Glutamatergic neuron (in vitro differentiated cells): ENCODE data around the gene EPHA2. TPM values are rescaled to one million over a fixed set of nuclear protein-coding genes. Genes with fewer than 3 reads are reported as not detected.

Source experiments
- DNase-seq: peaks from one replicate; pipeline ENCODE4 v3.0.0; 2022
- H3K27ac Mint-ChIP-seq: one replicate; pipeline ENCODE4 v1.8.0; 2020; ENCODE audit warnings: mild to moderate bottlenecking, mixed read lengths, inconsistent platforms; ENCODE audit not compliant: unreplicated experiment
- H3K27me3 Mint-ChIP-seq: one replicate; pipeline ENCODE4 v1.8.0; 2020; ENCODE audit warnings: mild to moderate bottlenecking, moderate library complexity, mixed read lengths, inconsistent platforms; ENCODE audit not compliant: unreplicated experiment
- H3K36me3 Mint-ChIP-seq: one replicate; pipeline ENCODE4 v1.8.0; 2020; ENCODE audit warnings: mild to moderate bottlenecking, mixed read lengths, inconsistent platforms; ENCODE audit not compliant: unreplicated experiment
- H3K4me1 Mint-ChIP-seq: one replicate; pipeline ENCODE4 v1.8.0; 2020; ENCODE audit warnings: mild to moderate bottlenecking, low read depth, mixed read lengths, inconsistent platforms; ENCODE audit not compliant: unreplicated experiment
- H3K4me3 Mint-ChIP-seq: one replicate; pipeline ENCODE4 v1.8.0; 2020; ENCODE audit warnings: mild to moderate bottlenecking, mixed read lengths, inconsistent platforms; ENCODE audit not compliant: unreplicated experiment
- H3K9me3 Mint-ChIP-seq: one replicate; pipeline ENCODE4 v1.8.0; 2020; ENCODE audit warnings: mild to moderate bottlenecking, moderate library complexity, mixed read lengths, inconsistent platforms; ENCODE audit not compliant: unreplicated experiment
- total RNA-seq: library from RNA; stranded (reverse); fragmentation: NEBNext Ultra II Directional; extraction: Animal tissue kit (Norgen Biotek cat#: 25700); gene quantifications from one replicate; pipeline ENCODE4 v1.2.1, GENCODE V29; 2021; ENCODE audit not compliant: unreplicated experiment
- TF ChIP-seq, protein P1 (sequence below): fragments of 200-600 bp; sonication (generic); IDR thresholded peaks from one replicate; pipeline ENCODE4 v1.5.0; 2021; ENCODE audit not compliant: partially characterized antibody, unreplicated experiment

Gene EPHA2
- total RNA-seq, 1 donor from 2014 or later: 0.29 TPM

DNA sequence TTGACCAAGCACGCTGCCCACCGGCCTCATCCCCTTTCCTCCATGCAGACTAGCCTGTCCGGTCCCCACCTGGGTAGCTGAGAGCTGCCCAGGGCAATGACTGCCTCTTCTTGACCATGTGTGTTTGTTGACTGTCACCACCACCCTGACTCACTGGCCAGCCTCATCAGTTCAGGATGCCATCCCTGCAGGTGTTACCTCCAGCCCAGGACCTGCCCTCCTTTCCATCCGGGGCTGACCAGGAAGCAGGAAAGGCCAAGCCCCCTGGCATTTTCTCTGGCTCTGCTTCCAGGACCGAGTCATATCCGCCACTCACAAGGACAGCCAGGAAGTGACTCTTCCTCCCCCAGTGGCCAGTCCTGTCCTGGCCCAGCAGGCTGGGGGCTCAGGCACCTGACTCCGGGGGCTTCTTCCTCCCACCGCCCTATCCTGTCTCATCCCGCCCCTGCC, 17.1 kb downstream of the EPHA2 start:
- H3K27me3 Mint-ChIP-seq: peaks cover 12% of the 10 kb centered on the region
- H3K27ac Mint-ChIP-seq: no peak overlapping the region
- TF ChIP-seq, protein P1, sequence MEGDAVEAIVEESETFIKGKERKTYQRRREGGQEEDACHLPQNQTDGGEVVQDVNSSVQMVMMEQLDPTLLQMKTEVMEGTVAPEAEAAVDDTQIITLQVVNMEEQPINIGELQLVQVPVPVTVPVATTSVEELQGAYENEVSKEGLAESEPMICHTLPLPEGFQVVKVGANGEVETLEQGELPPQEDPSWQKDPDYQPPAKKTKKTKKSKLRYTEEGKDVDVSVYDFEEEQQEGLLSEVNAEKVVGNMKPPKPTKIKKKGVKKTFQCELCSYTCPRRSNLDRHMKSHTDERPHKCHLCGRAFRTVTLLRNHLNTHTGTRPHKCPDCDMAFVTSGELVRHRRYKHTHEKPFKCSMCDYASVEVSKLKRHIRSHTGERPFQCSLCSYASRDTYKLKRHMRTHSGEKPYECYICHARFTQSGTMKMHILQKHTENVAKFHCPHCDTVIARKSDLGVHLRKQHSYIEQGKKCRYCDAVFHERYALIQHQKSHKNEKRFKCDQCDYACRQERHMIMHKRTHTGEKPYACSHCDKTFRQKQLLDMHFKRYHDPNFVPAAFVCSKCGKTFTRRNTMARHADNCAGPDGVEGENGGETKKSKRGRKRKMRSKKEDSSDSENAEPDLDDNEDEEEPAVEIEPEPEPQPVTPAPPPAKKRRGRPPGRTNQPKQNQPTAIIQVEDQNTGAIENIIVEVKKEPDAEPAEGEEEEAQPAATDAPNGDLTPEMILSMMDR: no peak
- no peak for DNase-seq
- H3K9me3 Mint-ChIP-seq: no peaks in the 10 kb centered on the region
- H3K4me3 Mint-ChIP-seq: no peak overlapping the region
- no peaks in the 10 kb centered on the region for H3K36me3 Mint-ChIP-seq
- H3K4me1 Mint-ChIP-seq: peaks cover 2% of the 10 kb centered on the region

DNA sequence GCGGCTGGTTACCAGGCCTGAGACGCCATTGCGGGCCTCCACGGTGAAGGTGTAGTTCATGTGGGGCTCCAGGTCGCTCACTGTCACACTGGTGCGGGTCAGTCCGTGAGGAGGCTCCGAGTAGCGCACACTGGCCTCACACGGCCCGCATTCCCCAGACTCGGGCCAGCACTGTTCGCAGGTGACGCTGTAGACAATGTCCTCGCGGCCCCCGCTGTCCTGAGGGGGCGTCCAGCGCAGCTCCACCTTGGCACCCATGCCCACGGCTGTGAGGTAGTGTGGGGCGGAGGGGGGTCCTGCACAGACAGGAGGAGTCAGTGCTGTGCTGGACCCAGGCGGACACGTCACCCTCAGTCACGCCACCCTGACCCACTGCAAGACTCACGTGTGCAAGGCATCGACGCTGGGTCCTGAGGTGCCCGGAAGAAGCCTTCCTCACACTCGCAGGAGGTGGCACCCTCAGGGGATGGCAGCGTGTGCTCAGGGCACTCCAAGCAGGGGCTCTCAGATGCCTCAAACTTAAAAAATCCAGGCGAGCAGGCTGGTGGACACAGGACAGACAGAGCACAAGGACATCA, 17.9 kb downstream of the EPHA2 start:
- H3K27ac Mint-ChIP-seq: no peak overlapping the region
- H3K4me1 Mint-ChIP-seq: peaks cover 2% of the 10 kb centered on the region
- no peaks in the 10 kb centered on the region for H3K36me3 Mint-ChIP-seq
- H3K4me3 Mint-ChIP-seq: no peak overlapping the region
- peaks cover 12% of the 10 kb centered on the region for H3K27me3 Mint-ChIP-seq
- DNase-seq: no peak
- TF ChIP-seq, protein P1: no peak
- H3K9me3 Mint-ChIP-seq: no peaks in the 10 kb centered on the region

DNA sequence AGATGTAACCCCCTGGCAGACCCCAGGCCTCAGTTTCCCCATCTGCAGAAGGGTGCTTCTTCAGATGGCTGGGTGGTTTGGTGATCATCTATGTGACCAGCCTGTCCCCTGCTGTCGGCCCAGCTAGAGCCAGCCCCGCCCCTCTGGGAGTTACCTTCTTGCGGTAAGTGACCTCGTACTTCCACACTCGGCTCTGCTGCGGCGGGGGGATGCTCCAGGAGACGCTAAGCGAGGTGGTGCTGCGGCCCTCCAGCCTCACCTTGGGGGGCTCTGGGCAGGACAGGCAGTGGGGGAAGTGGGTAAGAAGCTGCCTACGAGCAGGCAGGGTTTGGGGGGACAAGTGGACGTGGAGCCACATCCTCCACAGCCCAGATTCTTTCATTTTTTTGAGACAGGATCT, 20.4 kb downstream of the EPHA2 start:
- no peak overlapping the region for H3K27ac Mint-ChIP-seq
- H3K9me3 Mint-ChIP-seq: no peaks in the 10 kb centered on the region
- TF ChIP-seq, protein P1: no peak
- H3K4me3 Mint-ChIP-seq: no peak overlapping the region
- DNase-seq: no peak
- H3K36me3 Mint-ChIP-seq: no peaks in the 10 kb centered on the region
- no peaks in the 10 kb centered on the region for H3K4me1 Mint-ChIP-seq
- H3K27me3 Mint-ChIP-seq: peaks cover 7% of the 10 kb centered on the region

DNA sequence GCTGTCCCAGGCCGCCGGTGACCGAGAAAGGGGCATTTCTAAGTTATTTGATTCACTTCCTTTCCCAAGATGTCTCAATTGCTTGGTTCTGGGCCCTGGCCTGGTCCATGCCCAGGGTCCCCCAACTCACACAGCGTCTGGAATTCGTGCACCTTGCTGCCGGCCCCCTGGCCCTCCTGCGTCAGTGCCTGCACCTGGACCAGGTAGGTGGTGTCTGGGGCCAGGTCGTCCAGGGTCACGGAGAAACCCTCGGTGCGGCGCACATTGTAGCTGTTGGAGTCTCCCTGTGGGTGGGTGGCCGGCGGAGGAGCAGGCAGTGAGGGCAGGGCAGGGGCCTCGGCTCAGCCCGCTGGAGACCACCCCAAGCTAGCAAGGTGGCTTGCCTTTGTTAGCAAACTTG, 21.0 kb downstream of the EPHA2 start:
- TF ChIP-seq, protein P1: no peak
- H3K27ac Mint-ChIP-seq: no peak overlapping the region

DNA sequence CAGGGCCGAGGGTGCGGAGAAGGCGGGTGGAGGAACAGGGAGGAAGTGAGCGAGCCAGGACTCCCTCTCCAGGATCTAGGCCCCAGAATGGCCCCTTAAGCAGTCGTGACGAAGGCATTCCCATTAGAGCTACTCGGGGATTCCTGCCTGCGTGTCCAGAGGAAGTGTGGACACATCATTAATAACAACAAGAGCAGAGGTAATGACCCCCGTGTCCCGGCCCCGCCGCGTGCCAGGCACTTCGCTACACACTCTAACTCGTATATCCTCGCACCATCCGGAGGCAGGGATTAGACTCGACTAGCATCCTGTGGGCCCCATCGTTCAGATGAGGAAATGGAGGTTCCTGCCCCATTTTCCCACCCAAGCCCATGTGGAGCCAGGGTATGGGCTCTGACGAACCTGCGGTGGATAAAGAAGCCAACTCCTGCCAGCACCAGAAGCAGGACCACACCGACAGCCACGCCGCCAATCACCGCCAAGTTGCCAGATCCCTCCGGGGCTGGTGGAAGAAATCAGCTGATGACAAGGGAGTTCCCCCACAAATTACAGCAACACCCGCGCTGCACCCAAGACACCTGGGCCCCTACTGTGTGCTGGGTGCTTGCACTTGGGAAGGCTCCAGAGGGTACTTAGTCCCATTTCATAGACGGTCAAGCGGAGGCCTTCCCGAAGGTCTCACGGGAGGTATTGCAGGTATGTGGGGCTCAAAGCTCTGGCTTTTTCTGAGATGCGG, 21.6 kb downstream of the EPHA2 start:
- Mint-ChIP-seq H3K4me1 (no peaks in the 10 kb centered on the region), H3K27ac (no peak overlapping the region), H3K9me3 (no peaks in the 10 kb centered on the region), H3K4me3 (no peak overlapping the region), H3K36me3 (no peaks in the 10 kb centered on the region), H3K27me3 (peaks cover 5% of the 10 kb centered on the region)
- TF ChIP-seq, protein P1: no peak
- no peak for DNase-seq

More for the DNA sequence above, 21.0 kb downstream of the EPHA2 start:
- Mint-ChIP-seq H3K4me1 (no peaks in the 10 kb centered on the region), H3K36me3 (no peaks in the 10 kb centered on the region), H3K9me3 (no peaks in the 10 kb centered on the region), H3K4me3 (no peak overlapping the region), H3K27me3 (peaks cover 7% of the 10 kb centered on the region)
- no peak for DNase-seq
